Stimulated activated naive CD8-positive, alpha-beta T cell treated with anti-CD3 and anti-CD28 coated beads, Interleukin-15, Interleukin-2, amounts not matched to agents 100 U/mL and 50 U/mL, for 24 hours (primary cell): ENCODE measurements around the gene HSD11B2.

ENCODE experiments used
- ATAC-seq: fragments of 150-1000 bp; cut with Tn5 transposase; one replicate; pipeline ENCODE4 v1.10.0; 2021
- DNase-seq: peaks from one replicate; pipeline ENCODE4 v3.0.0; 2021

The HSD11B2 gene

DNA sequence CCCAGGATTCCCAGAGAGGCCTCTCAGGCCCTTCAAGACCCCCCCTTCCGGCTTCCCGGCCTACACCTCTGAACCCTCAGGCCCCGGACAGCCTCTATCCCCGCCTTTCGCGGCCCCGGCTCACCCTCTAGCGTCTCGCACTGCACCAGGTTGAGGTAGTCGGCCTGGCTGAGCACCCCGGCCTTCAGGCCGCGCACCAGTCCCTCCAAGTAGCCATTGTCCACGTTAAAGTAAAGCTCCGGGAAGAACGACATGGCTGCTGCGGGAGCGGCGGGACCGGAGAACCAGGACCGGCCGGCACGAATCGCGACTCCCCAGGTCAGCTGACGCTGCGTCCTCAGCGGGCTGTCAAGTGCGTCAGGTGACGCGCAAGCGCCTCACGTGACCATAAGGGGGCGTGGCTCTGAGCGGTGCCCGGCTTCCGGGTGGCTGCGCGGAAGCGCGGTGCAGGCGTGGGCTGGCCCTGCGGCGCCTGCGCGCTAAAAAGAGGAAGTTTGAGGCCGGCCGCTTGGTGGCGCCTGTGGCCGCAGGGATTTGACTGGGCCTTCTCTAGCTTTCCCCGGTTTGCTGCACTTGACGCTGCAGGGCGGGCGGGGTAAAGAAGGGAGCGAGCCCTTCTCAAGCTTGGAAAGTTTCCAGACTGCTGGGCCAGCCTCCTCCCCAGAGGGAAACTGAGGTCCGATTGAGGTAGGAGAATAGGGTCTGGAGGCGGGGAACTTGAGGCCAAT, 50.1 kb downstream of the HSD11B2 start, which contains the start of gene ATP6V0D1:
ATP6V0D1 (minus strand) TSS at position 325 of the 728 bp plus-strand sequence; CDS start at position 254, 71 bp downstream.
- peak; percentile 100 for DNase-seq
- ATAC-seq = peak; percentile 92

DNA sequence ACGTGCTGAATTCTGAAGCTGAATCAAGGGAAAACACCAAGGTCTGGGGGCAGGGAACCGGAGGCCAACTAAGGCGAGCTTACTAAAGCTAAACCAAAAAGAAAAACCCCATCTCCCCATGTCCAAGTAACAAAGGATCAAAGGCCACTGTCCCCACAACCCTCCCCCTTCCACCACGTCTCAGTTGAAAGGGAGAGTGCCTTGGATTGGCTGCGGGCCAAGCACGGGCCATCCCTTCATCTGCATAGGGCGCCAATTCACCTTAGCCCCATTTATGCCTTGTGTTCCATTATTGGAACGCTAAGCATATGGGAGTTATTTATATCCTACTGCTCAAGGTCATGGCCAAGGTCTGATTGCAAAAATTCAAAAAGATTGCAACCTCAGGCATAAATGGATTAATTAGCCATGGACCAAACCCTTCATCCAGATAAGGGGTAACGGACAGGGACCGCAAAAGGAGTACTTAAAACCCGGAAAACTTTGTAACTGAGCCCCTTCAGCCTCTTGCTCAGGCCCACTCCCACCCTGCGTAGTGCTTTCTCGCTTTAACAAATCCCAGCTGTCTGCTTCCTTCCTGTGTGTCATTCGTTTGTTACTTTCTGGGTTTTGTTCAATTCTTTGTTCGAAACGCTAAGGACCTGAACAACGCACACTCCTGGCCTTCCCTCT, 50.8 kb downstream of the HSD11B2 start:
- ATAC-seq = peak; percentile 25
- DNase-seq = peak; percentile 74

- ATAC-seq (no peak), DNase-seq (peak; percentile 20)
Measured at GRCh38 chr16:67482233-67482924, 51.5 kb downstream of the HSD11B2 start.

- no peak for DNase-seq
- no peak for ATAC-seq
Measured at GRCh38 chr16:67483150-67483549, 52.2 kb downstream of the HSD11B2 start, which contains the start of gene AGRP. Gene AGRP (minus strand): TSS chr16:67483547. CDS start chr16:67483398, 149 bp downstream.

- ATAC-seq (no peak), DNase-seq (no peak)
Measured at GRCh38 chr16:67483731-67484525, 53.0 kb downstream of the HSD11B2 start.

- DNase-seq = no peak
- ATAC-seq = no peak
Measured at GRCh38 chr16:67486805-67487204, 55.9 kb downstream of the HSD11B2 start.
